AG20443 (cell line): ENCODE measurements around the gene HHIPL1.
"Not testable (repeated sequence)": the region's sequence is repeated elsewhere in the genome, so short reads cannot be mapped to it uniquely, and the experiment has no call there.

Experiments used
- DNase-seq: peaks from one replicate; pipeline ENCODE4 v3.0.0; 2012; ENCODE audit warnings: low spot score, mixed read lengths

Gene HHIPL1

DNA sequence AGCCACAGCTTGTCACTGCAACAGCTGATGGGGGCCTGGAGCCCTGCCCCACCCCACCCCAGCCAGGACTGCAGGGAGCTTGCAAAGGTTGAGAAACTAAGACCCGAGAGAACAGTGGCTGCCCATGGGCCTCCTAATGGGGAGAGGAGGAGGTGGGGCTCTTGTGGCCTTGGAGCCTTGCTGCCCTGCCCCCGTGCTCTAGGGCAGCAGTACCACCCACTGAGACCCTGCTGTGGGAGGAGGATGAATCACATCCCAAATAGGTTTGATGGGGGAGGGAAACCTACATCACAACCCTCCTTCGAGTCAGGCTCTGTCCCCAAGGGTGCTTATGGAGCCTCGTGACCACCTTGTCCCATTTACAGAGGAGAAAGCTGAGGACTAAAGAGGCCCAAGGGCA, 15.9 kb downstream of the HHIPL1 start:
- DNase-seq, result no peak

DNA sequence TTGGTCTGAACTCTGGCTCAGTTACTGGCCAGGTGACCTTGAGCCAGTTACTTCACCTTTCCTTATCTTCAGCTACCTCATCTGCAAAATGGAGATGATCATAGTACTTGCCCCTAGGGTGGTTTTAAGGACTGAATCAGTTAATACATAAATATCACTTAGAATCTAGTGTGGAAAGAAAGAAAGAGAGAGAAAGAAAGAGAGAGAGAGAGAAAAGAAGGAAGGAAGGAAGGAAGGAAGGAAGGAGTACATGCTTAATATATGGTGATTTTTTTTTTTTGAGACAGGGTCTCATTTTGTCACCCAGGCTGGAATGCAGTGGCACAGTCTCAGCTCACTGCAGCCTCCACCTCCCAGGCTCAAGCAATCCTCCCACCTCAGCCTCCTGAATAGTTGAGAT, 16.3 kb downstream of the HHIPL1 start:
- not testable (repeated sequence) for DNase-seq

GRCh38 chr14:99662846-99663245, 17.9 kb downstream of the HHIPL1 start:
- no peak for DNase-seq

- DNase-seq, result no peak
These were observed 18.6 kb downstream of the HHIPL1 start for GRCh38 chr14:99663386-99664057.

- no peak for DNase-seq
These were observed 19.4 kb downstream of the HHIPL1 start for GRCh38 chr14:99664058-99664936.

- DNase-seq, result no peak
These were observed 20.0 kb downstream of the HHIPL1 start for GRCh38 chr14:99664937-99665273.

- DNase-seq, result no peak
These were observed 21.6 kb downstream of the HHIPL1 start for GRCh38 chr14:99666533-99666932.

GRCh38 chr14:99667045-99667444, 22.1 kb downstream of the HHIPL1 start:
- DNase-seq, result no peak

DNA sequence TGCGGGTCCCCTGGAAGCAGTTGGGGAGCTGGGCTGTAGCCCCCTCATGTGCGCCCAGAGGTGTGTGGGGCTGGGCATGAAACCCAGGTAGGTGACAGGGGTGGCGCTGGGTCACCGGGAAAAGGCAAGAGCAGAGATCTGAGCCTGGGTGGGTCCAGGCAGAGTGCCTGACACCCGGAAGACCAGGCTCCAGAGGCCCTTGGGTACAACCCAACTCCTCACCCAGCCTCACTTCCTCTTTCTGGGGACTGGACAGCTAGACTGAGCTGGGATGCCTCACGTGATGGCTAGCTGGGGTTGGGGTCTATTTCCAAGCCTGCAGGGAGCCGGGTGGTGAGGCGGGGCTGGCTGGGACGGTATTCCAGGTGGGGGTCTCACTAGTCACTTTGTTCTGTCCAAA, 22.9 kb downstream of the HHIPL1 start:
- no peak for DNase-seq

DNA sequence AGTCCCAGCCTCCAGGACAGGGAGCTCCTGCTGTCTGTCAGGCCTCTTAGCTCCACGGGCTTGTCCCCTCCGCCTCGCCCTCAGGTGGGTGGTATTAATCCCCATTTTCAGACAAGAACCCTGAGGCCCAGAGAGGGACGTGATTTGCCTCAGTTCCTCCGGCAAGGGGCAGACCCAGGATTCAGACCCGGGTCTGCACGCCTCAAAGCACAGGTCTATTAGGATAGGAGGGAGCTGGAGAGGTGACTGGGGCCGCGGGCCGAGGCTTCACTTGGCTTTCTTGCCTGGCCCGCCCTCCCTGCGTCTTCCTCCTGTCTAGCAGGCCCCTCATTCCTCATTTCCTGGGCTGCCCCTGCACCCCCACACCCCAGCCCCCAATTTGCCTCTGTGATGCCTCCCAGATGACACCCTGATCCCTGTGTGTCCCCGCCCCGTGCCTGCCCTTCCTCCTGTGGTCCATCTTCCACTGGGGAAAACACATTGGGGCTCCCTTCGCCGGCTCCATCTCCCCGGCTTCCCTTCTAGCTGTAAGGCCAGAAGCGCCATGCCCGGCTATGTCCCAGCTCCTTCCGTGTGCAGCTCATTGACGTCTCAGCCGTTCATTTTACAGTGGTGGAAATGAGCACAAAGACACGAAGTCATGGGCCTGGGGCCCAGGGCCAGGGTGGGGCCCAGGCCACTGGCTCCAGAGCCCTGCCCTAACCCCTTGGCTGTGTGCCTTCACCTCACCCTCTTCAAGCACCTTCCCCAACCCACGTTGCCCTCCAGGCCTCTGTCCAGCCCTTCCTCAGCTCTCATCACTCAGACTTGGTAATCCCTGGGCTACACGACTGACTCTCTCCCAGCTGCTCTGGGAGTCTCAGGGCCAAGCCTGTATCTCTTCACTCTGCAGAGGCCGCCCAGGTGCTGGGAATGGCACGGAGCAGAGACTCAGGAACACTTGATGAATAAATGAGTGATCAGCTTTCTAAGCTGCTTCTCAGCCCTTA, 23.7 kb downstream of the HHIPL1 start:
- no peak for DNase-seq

DNA sequence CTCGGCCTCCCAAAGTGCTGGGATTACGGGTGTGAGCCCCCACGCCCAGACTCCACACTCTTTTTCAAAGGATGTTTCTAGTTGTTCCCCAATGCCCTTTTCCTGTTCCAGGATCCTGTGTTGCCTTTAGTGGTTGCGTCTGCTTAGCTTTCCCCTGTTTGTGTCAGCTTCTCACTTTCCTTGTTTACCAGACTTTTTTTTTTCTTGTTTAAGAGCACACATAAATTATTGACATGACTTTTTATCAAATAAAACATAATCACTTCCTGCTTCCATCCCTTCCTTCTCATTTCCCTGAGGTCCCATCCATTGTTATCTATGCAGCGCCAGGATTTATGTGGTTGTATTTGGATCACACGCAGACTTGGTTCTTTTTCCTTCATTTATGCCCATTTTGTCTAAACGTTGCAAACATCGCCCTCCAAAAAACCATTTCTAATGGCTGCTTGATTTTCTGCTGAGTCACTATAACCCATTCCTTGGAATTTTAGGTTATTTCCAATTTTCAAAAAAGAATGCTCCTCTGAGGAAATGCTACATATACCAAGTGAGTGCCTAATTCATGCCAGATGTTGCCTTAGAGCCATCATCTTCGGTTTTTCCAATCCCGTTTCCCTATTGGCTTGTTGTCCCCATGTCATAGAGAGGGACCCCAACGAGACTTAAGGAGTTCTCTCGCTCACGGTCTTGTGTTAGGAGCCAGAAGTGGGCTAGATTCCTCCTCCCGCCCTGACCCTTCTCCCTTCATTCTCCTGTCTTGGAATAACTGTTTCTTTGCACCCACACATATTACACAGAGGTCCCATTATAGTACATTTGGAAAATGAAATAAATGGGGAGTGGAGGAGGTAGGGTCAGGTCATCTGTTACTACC, 25.7 kb downstream of the HHIPL1 start:
- DNase-seq, result peak; percentile 35

GRCh38 chr14:99671235-99672224, 26.6 kb downstream of the HHIPL1 start:
- DNase-seq, result no peak

DNA sequence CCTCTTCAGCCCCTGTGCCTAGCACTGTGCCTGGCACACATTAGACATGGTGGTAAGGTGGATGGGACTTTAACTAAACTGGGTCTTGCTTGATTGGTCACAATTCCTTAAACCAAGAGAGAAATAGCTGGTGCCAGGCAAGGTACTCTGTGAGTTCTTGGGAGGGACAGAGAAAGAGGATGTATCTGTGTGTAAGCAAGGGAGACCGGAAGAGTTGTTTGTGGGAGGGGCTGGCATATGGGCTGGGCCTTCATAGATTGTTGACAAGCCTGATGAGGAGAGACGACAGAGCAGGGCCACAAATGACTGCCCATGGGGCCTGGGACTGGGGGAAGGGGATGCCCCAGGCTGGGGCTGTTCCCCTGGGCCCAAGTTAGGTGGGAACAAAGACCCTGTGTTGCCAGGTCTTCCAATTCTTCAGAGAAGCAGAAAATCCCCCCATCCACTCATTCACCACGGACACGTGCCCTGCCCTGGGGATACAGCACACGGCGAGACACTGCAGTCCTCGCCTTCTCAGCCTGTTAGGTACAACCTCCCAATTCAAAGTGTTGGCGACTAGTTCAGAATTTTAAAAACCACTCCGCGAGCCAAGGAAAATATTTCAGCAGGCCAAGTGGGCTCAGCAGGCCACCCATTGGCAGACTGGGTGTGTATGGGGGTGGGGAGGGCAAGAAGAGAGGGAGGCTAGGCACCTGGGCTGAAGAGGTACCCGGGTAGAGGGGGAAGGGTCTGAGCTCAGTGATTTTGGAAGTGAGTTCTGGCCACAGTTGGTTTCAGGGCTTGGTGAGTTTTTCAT, 27.8 kb downstream of the HHIPL1 start:
- DNase-seq, result no peak

- no peak for DNase-seq
These were observed 28.6 kb downstream of the HHIPL1 start for GRCh38 chr14:99673305-99674063.

GRCh38 chr14:99674064-99674650, 29.2 kb downstream of the HHIPL1 start:
- DNase-seq, result no peak

DNA sequence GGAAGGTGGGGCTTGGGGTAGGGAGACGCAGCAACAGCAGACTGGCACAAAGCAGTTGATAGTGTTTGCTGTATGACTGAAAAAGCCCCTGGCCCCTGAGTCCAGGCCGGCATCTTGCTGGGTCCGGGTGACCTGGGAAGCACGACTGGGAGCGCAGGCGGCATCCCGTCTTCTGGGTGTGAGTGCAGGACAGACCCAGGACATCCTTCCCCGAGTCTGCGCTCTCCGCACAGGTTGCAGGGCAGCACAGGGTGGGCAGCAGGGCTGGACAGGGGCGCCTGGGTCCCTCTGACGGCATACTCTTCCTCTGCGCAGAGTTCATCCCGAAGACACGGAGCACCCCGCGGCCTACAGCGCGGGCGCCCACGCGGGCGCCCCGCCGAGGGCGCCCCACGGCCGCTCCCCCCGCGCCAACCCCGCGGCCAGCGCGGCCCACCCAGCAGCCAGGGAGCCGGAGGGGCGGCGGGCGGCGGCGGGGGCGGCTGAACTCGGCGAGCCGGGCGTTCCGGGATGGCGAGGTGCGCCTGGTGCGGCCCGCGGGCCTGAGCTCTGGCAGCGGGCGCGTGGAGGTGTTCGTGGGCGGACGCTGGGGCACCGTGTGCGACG, 29.9 kb downstream of the HHIPL1 start:
- DNase-seq, result no peak

DNA sequence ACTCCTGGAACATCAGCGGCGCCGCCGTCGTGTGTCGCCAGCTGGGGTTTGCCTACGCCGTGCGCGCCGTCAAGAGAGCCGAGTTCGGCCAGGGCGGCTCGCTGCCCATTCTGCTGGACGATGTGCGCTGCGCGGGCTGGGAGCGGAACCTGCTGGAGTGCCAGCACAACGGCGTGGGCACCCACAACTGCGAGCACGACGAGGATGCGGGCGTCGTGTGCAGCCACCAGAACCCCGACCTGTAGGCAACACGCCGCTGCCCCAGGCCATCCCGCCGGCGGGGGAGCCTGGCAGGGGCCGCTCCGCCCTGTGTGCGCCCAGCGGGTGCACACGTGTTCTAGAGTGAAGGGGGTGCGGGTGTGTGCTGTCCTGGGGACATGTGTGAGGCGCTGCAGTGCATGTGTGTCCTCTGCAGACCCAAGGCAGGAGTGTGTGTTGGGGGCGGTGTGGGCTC, 30.5 kb downstream of the HHIPL1 start:
- no peak for DNase-seq

DNA sequence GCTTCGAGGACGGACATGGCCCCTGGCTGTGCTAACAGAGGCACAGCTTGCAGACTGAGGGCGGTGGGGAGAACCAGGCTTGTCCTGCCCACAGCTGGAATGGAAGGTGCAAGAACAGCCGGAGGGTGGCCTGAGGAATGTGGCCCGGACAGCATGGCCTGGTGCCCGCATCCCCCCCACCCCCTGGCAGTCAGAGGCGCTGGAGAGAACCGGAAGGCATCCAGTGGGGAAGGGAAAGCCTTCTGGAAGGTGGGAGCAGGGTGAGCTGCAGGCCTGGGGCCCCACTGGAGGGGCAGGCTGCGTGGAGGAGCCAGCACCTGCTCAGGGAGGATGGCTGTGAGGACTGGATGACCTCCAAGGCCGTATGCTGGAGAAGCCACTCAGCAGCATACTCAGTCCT, 31.0 kb downstream of the HHIPL1 start:
- no peak for DNase-seq
